RPMI8226 (cell line): ENCODE measurements around the gene POMGNT2.
A peak's percentile ranks its signal among the peaks of the same experiment; 100 is the strongest.

Source experiments
- DNase-seq: peaks from one replicate; pipeline ENCODE4 v3.0.0-alpha.2; 2015

Gene POMGNT2

DNA sequence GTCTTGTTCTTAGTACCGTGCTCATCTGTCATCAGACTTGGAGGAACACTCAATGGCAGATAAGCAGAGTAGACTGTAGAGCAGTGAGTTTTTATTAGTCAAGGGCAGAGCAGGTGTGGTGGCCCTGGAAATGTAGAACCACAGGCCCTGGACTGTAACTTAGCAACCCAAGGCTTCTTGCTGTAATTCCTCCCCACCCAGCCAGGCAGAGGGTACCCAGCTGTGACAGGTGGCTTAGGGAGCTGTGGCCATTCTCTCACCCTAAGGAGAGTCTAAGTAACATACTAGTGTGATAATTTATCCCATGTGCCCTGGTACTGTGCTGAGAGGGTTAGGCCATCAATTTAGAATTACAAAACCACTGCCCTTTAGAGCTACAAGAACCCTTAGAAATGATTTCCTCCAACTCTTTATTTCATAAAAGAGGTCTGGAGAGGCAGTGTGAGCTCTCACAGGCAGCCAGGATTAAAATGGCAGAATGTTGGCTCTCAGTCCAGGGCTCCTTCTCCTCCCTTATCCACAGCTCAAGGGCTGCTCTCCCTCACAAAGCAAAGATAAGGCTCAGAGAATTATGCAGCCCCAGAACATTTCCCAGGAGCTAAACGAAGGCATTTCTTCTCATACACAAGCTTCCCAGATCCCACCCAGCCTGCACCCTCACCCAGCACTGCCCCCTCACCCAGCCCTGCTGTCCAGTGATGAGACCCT lies 3.0 kb downstream of the POMGNT2 start:
- no peak for DNase-seq

GRCh38 chr3:43098761-43099160 lies 7.1 kb downstream of the POMGNT2 start:
- no peak for DNase-seq

GRCh38 chr3:43097400-43098080 lies 8.3 kb downstream of the POMGNT2 start:
- DNase-seq, result no peak

DNA sequence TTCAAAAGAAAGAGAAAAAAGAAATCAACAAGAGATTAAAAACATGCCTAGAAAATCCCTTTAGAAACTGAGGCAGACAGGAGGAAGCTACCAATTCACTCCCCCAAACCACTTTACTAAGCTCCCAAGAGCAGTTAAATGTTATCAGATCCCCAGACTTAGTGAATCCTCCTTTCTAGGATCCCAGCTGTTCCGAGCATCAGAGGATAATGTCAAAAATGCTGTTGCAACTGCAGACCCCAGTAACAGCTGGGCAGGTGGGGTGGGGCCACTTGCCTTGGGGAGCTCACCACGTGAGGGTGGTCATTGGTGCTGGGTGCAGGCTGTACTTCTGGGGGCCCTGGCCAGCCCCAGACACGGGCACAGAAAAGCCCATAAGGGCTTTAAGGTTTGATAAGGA lies 9.1 kb downstream of the POMGNT2 start:
- DNase-seq, result no peak

GRCh38 chr3:43095370-43095769 lies 10.5 kb downstream of the POMGNT2 start:
- DNase-seq, result no peak

DNA sequence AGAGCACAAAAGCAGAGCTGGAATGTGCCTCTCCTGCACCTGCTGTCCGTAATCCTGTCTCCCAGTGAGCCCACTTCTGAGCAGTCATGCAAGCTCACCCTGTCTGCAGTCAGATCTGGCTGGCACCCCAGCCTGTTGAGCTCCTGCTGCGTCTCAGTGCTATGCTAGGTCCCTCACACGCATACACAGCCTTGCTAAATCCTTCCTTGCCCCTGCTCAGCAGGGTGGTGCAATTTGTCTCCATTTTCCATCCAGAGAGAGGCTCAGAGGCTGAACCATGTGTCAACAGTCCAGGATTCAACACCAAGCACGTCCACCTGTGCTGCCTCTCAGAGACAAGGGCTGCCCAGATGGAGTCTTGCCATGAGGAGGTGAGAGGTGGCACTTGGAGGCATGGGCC lies 11.0 kb downstream of the POMGNT2 start:
- no peak for DNase-seq

DNA sequence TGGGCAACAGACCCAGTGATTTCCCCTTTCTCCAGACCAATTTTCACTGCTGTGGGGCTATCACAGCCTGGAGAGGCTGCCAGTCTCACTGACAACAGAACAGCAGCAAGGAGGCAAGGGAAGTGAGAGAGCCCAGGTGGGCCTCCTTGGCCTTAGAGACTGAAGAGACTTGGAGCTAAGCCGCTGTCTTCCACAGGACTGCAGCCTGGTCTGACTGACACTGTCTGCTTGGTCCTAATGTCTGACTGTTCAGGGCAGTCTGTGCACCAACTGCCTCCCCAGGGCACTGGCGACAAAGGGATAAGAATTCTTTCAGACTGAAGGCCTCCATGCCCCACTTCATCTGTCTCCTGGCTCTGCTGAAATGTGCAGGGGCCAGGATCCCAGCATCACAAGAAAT lies 11.5 kb downstream of the POMGNT2 start:
- DNase-seq, result no peak

DNA sequence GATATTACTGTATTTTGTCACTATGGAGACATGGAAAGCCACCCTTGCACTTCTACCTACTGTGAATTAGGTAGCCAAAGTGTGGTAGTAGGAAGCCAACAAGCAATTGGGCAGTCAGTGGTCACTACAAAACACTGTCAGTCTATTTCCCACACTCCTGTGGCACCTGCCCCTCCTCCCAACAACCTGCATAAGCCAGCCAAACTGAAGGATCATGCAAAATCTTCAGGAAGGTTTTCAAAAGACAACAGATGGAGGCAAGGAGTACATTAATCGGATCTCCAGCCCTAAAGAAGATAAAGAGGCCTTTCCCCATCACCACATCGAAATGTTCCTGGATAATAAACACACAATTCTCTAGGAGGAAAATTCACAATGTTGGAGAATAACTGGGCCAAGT lies 11.9 kb downstream of the POMGNT2 start:
- DNase-seq, result no peak

DNA sequence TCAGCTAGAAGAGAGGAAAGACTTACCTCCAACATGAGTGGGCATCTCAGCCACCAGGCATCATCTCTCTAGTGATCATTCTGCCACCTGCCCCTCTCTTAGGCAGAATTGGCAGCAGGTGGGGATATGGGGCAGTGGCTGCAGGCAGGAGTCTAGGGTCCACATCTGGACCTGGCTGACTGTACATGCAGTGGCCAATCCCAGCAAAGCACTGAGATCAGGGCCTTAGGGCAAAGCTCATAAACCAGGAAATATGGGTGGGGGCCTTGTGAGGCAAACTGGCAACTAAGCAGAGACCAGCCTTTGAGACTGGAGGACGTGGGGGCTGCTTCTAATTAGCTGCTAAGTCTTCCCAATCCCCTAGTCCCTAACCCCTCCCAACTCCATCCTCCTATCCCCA lies 12.9 kb downstream of the POMGNT2 start:
- DNase-seq, result no peak

GRCh38 chr3:43091481-43091880 lies 14.4 kb downstream of the POMGNT2 start:
- DNase-seq, result no peak

- DNase-seq, result no peak
These were observed 15.6 kb downstream of the POMGNT2 start for GRCh38 chr3:43090238-43090637.

DNA sequence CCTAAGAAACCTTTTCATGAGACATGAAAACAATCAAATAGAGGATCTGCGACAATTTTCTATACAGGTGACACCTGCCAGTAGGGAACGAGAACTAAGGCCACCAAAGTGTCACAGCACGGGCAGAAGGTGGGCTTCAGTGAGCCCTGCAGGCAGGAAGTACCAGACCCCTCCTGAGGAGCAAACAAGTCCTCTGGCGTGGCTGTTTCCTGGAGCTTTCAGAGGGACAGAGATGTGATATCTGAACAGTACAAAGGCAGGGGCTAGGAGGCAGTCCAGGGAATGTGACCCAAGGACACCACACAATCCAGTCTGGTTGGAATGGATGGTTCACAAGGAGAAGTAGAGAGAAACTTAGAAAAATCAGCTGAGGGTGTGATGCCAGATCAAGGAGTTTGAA lies 16.8 kb downstream of the POMGNT2 start:
- no peak for DNase-seq

- DNase-seq, result peak; percentile 15
These were observed 18.6 kb downstream of the POMGNT2 start for GRCh38 chr3:43087249-43087776.

DNA sequence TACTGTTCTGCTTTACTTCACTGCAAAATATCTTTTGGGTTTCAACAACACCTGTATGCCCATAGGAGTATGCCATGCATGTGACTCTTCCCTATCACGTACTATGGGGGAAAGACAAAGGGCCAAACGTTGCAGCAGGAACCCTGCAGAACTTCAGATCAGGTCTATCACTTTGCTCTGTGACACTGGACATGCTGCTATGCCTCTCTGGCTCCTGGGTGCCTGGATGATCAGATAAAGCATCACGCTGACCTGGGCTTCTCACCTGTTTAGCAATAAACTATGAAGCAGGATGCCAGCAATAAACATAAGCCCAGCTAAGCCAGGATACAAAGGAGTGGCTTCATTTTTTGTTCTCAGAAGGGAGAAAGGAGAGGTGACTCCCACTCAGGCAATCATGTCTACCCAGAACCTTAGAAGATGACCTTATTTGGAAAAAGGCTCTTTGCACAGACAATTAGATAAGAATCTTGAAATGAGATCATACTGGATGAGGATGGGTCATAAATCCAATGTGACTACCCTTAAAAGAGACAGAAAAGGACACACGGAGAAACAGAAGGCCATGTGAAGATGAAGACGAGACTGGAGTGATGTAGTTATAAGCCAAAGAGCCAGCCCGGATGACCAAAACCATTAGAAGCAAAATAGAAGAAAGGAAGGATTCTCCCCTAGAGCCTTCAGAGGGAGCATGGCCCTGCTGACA lies 19.3 kb downstream of the POMGNT2 start:
- no peak for DNase-seq

GRCh38 chr3:43082457-43082856 lies 23.4 kb downstream of the POMGNT2 start:
- no peak for DNase-seq

DNA sequence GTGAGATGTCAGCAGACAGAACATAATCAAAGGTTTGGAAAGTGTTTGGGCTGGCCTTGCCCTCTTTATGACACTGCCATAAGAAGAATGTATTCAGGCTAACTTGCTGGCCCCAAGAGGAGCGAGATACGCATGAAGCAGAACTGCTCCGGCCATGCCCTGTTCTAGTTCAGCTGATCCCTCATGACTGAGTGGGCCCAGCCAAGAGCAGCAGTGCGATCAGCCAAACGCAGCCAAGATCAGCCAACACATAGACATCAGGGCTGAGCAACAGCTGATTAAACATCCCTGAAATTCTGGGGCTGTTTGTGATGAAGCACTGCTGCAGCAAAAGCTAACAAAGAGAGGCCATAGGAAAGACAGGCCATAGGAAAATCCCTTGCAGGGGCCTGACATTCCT lies 24.1 kb downstream of the POMGNT2 start:
- DNase-seq, result no peak

DNA sequence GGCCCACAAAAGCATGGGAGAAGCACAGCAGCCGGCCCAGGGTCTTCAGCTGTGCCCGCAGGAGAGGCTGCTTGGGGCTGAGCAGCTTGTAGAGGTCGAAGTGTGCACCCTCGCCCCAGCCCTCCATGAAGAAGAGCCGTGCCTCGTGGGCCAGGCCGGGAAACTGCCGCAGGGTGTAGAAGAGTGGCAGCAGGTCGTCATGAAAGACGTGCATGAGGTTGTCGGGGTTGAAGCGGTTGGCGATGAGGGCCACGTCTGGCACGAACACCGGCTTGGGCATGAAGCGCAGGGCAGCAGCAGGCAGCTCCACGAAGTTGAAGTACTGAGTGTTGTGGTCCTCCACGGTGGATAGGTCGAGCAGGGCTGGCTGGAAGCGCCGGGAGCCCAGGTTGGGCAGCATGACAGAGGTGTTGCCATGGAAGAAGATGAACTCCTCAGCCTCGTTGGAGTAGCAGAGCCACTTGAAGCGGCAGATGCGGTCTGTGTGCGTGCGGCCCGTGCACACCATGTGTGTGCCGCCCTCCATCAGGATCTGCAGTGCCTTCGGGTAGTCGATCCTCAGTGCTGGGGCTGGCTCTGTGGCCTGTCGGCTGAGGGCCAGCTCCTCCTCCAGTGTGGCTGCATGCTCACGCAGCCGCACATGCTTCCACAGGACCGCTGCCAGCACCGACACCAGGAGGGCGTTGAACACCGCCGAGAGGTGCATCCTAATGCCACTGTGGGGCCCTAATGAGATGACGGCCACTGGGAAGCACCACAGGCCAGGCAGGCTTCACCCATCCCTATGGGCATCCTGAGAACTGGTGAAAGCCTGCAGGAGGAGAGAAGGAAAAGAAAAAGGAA lies 24.9 kb downstream of the POMGNT2 start:
- no peak for DNase-seq

DNA sequence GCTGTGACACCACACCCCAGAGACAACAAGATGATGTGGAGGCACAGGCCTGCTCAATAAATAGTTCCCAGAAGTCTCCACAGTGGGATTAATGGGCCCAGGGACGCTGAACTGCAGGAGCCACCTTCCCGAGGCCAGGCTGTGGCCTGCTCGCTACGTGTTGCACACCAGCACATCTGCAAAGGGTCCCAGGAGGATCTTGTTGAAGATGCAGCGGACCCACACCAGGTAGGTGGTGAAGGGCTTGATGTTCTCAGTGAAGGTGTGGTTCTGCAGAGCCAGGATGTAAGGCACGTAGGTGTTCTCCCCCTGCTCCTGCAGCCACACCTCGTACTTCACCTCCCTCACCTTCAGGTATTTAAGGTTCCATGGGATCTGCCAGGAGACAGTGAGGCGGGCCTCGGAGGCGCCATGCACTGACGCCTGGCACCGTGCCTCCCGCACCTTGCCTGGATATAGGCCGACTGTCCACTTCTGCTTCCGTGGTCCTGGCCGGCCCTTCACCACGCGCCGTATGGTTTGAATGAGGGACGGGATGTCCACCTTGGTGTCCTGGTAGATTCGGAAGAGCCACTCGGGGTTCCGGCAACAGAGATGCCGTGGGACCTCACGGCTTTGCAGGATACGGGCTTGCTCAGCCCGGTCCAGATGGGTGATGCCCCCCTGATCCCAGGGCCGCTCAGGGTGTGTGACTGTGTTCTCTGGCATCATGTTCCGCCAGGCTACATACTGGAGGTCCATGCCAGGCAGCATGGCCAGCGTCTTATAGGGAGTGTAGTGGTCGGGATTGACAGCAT lies 26.1 kb downstream of the POMGNT2 start:
- no peak for DNase-seq

DNA sequence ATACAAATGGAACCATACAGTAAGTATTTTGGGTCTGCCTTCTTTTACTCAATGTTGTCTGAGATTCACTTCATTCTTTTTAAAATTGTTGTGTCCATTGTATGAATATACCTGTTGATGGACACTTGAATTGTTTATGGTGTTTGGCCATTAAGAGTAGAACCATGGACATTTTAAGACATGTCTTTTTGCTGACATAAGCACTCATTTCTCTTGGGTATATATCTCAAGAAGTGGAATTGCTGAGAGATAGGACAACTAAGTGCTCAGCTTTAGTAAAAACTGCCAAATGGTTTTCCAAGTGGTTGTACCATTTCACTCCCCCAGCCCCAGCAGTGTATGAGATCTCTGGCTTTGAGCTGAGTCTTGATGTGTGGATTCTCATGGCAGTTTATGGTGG lies 28.2 kb downstream of the POMGNT2 start:
- DNase-seq, result no peak

- DNase-seq, result no peak
These were observed 28.6 kb downstream of the POMGNT2 start for GRCh38 chr3:43077261-43077660.

DNA sequence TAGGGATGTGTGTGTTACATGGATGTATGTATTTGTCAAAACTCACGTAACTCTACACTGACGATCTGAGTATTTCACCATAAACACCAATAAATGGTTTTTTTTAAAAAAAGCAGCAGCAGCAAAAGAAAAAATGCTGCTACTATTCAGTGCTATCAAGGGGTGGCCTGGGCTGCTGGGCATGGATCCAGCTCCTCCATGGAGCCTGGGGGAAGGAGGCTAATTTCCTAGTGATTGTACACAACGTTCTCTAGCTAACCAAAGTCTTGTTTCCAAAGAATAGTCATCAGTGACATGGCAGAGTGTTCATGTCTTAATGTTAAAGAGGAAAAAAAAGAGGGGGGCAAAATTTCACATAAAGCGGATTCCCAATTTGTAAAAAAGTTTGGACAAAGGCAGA lies 29.0 kb downstream of the POMGNT2 start:
- no peak for DNase-seq
